Heart left ventricle (tissue), 13 donors: ENCODE measurements around the gene RESP18.

Source experiments
- CTCF ChIP-seq, 12 donors: fragments of 200-600 bp; sonication (generic) in 4 of 12; IDR thresholded peaks; one replicate each; pipeline versions ENCODE4 v1.5.0 to v1.8.0; 2018 to 2022; ENCODE audit warnings: antibody characterized with exemption in 12 of 12, mild to moderate bottlenecking in 5 of 12
- POLR2A ChIP-seq, 2 donors: fragments of 450-650 bp; IDR thresholded peaks; one replicate each; pipeline ENCODE4 v1.6.1; 2017; ENCODE audit warnings: antibody characterized with exemption in 2 of 2, mild to moderate bottlenecking in 2 of 2, moderate library complexity in 2 of 2
- donor health status: ischemic (EF 13 %, LVEDD 7.1; RV severe dilation, severe dysfunction).
- donor health status: DM: no; HTN: yes; CAD: no.
- donor health status: DM: no; HTN: no; CAD: no.
- donor health status: ischemic (EF 25% LVEDD 6.9; RV normal size, moderate dysfunction).
- donor health status: ischemic (EF 25% LVEDD 5.7; RV mildly dilated, moderate dysfunction).
- donor health status: ischemic (EF 35%, LVEDD 5.7; RV mildly dilated, moderate dysfunction).
- donor health status: nonischemic (EF 11% LVEDD 7.7; RV severe dilation, severe dysfunction).
- donor health status: DM: yes; HTN: yes; CAD: no.
- donor health status: PGD.
- donor health status: ischemic (EF 29% LVEDD 5.4; RV normal size, mild dysfunction).
- donor health status: nonischemic (EF 23%, LVEDD 6.1; RV moderate dilation, normal function).

DNA sequence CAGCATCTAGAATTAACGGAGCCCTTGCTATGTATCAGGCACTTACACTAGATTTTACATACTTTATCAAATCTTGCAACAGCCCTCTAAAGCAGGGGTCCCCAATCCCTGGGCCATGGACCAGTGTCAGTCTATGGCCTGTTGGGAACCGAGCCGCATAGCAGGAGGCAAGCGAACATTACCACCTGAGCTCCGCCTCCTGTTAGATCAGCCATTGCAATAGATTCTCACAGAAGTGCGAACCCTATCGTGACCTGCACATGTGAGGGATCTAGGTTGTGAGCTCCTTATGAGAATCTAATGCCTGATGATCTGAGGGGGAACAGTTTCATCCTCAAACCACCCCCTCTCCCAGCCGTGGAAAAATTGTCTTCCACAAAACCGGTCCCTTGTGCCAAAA lies 39.9 kb downstream of the RESP18 start:
- no peak for TF ChIP-seq CTCF (IDR thresholded peaks at IDR 0.05)
- no peak for TF ChIP-seq POLR2A (IDR thresholded peaks at IDR 0.05)
